ENCODE measurements around the gene DNAL1. TPM values are rescaled to one million over a fixed set of nuclear protein-coding genes. Genes with fewer than 3 reads are reported as not detected.

The DNAL1 gene
- total and polyA plus RNA-seq, 2 of the 13 experiments (the other 11 are each of a cell fraction or from before 2014, with no cell fraction given): 1.4 to 13.3 TPM

GRCh38 chr14:73728717-73729330 lies 84.0 kb downstream of the DNAL1 start (continued):
- TF ChIP-seq TIGD3 (CRISPR knock-in tag; IDR thresholded peaks at IDR 0.05; ENCODE audit: borderline replicate concordance) (no peak), TERF1 (CRISPR knock-in tag; IDR thresholded peaks at IDR 0.05) (no peak), ELK4 (CRISPR knock-in tag; IDR thresholded peaks at IDR 0.05; ENCODE audit: borderline replicate concordance) (no peak), RBM22 (optimal IDR thresholded peaks at IDR 0.05; ENCODE audit: low read length) (no peak), ZNF276 (CRISPR knock-in tag; IDR thresholded peaks at IDR 0.05; ENCODE audit: low read depth) (no peak), ZNF740 (CRISPR knock-in tag; IDR thresholded peaks at IDR 0.05) (no peak), REL (CRISPR knock-in tag; conservative IDR thresholded peaks at IDR 0.05) (no peak), ESRRA (CRISPR knock-in tag; IDR thresholded peaks at IDR 0.05; ENCODE audit: low read depth) (0 out of 2 replicates have a peak, but pooled peaks have one; percentile 46), ATF5 (CRISPR knock-in tag; IDR thresholded peaks at IDR 0.05; ENCODE audit: low read depth) (no peak), TFDP1 (CRISPR knock-in tag; IDR thresholded peaks at IDR 0.05; ENCODE audit: borderline replicate concordance) (no peak), ZNF337 (CRISPR knock-in tag; IDR thresholded peaks at IDR 0.05; ENCODE audit: borderline replicate concordance, low read depth) (no peak), NFE2L2 (IDR thresholded peaks at IDR 0.05; ENCODE audit: low read length) (no peak), FOXA3 (CRISPR knock-in tag; IDR thresholded peaks at IDR 0.05) (peak; percentile 16; the same call in 1 of the 2 replicates), SIN3B (IDR thresholded peaks at IDR 0.05; ENCODE audit: low read length) (0 out of 2 replicates have a peak, but pooled peaks have one; percentile 16), E2F2 (CRISPR knock-in tag; IDR thresholded peaks at IDR 0.05; ENCODE audit: borderline replicate concordance) (no peak), ZNF747 (CRISPR knock-in tag; IDR thresholded peaks at IDR 0.05; ENCODE audit: borderline replicate concordance) (0 out of 2 replicates have a peak, but pooled peaks have one; percentile 24), KAT2B (IDR thresholded peaks at IDR 0.05; ENCODE audit: borderline replicate concordance, low read depth, low read length) (no peak), THAP11 (CRISPR knock-in tag; IDR thresholded peaks at IDR 0.05) (peak; percentile 31; the same call in 1 of the 2 replicates), ZKSCAN1 (IDR thresholded peaks at IDR 0.05; ENCODE audit: low read length) (no peak), ZBTB3 (CRISPR knock-in tag; IDR thresholded peaks at IDR 0.05; ENCODE audit: borderline replicate concordance, low read depth) (no peak)

Measured in HepG2 (cell line).